Gastroesophageal sphincter (tissue), 3 donors: ENCODE results near the gene SPZ1.

Source experiments
- POLR2A ChIP-seq, 2 donors: fragments of 450-650 bp; IDR thresholded peaks; one replicate each; pipeline ENCODE4 v1.6.1; 2017; ENCODE audit warnings: antibody characterized with exemption in 2 of 2, mild to moderate bottlenecking in 2 of 2, moderate library complexity in 1 of 2
- TF ChIP-seq, protein P1 (sequence below), 4 experiments: fragments of 200-600 bp in 2 of 4; fragments of 450-650 bp in 2 of 4; sonication (generic) in 1 of 4; IDR thresholded peaks; one replicate each; pipeline ENCODE4 v1.5.1; 2017 to 2019; ENCODE audit warnings: antibody characterized with exemption in 4 of 4, mild to moderate bottlenecking in 2 of 4, moderate library complexity in 2 of 4

- TF ChIP-seq POLR2A (IDR thresholded peaks at IDR 0.05): no peak
- TF ChIP-seq, protein P1, sequence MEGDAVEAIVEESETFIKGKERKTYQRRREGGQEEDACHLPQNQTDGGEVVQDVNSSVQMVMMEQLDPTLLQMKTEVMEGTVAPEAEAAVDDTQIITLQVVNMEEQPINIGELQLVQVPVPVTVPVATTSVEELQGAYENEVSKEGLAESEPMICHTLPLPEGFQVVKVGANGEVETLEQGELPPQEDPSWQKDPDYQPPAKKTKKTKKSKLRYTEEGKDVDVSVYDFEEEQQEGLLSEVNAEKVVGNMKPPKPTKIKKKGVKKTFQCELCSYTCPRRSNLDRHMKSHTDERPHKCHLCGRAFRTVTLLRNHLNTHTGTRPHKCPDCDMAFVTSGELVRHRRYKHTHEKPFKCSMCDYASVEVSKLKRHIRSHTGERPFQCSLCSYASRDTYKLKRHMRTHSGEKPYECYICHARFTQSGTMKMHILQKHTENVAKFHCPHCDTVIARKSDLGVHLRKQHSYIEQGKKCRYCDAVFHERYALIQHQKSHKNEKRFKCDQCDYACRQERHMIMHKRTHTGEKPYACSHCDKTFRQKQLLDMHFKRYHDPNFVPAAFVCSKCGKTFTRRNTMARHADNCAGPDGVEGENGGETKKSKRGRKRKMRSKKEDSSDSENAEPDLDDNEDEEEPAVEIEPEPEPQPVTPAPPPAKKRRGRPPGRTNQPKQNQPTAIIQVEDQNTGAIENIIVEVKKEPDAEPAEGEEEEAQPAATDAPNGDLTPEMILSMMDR (IDR thresholded peaks at IDR 0.05): no peak
Measured at GRCh38 chr5:80339116-80339515, 19.3 kb downstream of the SPZ1 start.
